ENCODE measurements around the gene PLPPR4. TPM values are rescaled to one million over a fixed set of nuclear protein-coding genes. Genes with fewer than 3 reads are reported as not detected.
"Not testable (repeated sequence)": the region's sequence is repeated elsewhere in the genome, so short reads cannot be mapped to it uniquely, and the experiment has no call there.

Gene PLPPR4
- polyA plus RNA-seq, 6 donors from 2014 or later = not detected

DNA sequence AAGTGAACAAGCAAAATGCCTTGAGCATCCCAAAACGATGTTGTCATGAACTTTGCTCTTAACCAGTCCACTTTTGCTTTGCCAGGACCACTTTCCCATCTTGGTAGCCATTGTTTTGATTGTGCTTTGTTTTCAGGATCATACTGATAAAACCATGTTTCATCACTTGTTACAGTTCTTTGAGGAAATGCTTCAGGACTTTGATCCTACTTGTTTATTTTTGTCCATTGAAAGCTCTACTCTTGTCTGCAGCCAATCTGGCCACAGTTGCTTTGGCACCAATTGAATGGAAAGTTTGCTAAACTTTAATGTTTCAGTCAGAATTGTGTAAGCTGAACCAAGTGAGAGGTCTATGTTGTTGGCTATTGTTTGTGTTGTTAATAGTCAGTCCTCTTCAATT, 12.8 kb downstream of the PLPPR4 start:
- no peak overlapping the region for H3K27ac Mint-ChIP-seq
- H3K27me3 Mint-ChIP-seq = no peaks in the 10 kb centered on the region
- ATAC-seq (ENCODE audit: low read depth in 2 of 2) (no peak), DNase-seq (no peak)
- no peaks in the 10 kb centered on the region for H3K4me1 Mint-ChIP-seq
- no peak overlapping the region for H3K4me3 Mint-ChIP-seq
- H3K9me3 Mint-ChIP-seq = peaks cover 0 to 9% (median 3%) of the 10 kb centered on the region in 7 donors
- H3K36me3 Mint-ChIP-seq = no peaks in the 10 kb centered on the region

DNA sequence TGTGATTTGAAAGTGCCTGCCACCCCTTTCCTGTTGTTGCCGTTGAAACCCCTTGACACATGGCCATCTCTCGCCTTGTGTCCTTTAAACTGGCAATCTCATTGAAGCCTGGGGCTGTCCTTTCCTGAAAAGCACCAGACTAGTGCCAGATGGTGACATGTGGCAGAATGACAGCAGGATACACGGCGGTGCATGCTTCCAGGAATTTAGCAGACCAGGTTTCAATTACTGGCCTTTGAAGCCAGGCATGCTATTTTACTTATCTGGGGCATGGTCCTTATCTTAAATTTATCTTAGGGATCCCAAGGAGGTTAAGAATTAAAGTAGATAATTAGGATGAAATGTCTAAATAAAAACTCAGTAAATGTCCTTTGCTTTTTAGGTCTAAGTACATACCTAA, 15.2 kb downstream of the PLPPR4 start:
- H3K4me3 Mint-ChIP-seq = no peak overlapping the region
- ATAC-seq (ENCODE audit: low read depth in 2 of 2) (no peak), DNase-seq (no peak)
- H3K36me3 Mint-ChIP-seq = no peaks in the 10 kb centered on the region
- peaks cover 0 to 4% (median 0%) of the 10 kb centered on the region in 7 donors for H3K9me3 Mint-ChIP-seq
- H3K27me3 Mint-ChIP-seq = no peaks in the 10 kb centered on the region
- no peaks in the 10 kb centered on the region for H3K4me1 Mint-ChIP-seq
- no peak overlapping the region for H3K27ac Mint-ChIP-seq

DNA sequence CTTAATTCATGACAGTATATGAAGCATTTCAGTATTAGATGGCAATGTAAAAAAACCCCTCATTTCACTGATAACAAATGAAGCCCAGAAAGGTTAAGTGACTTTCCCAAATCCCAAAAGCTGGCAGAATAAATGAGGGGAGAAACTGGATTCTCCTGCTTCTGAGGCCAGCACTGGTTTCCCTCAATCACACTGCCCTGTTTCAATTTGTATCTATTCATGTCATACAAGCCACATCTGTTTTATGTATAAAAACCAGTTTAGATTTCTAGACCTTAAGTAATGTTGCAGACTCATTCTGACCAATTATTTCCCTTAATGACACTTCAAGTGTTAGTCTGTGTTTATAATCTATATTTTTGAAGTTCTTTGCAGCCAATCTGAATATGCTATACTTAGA, 16.8 kb downstream of the PLPPR4 start:
- Mint-ChIP-seq H3K36me3 (no peaks in the 10 kb centered on the region), H3K4me1 (no peaks in the 10 kb centered on the region), H3K9me3 (peaks cover 0 to 4% (median under 1%) of the 10 kb centered on the region in 7 donors), H3K27ac (no peak overlapping the region), H3K4me3 (no peak overlapping the region), H3K27me3 (no peaks in the 10 kb centered on the region)
- ATAC-seq (ENCODE audit: low read depth in 2 of 2) (no peak), DNase-seq (no peak)

DNA sequence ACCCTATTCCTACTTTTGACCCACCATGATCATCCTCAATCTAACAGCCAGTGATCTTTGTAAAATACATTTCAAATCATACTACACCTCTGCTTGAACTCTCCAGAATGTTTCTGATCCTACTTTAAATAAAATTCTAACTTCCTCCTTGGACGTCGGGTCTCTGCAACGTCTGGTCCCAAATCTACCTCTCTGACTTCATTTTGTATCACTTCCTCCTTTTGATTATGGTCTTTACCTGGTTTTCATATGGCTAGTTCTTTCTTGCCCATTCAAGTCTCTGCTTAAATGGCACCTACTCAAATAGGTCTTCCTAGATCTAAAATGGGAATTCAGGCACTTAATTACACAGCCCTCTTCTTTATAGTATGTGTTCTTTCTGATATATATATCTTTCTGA, 18.2 kb downstream of the PLPPR4 start:
- H3K9me3 Mint-ChIP-seq = peaks cover 2 to 12% (median 5%) of the 10 kb centered on the region in 7 donors
- DNase-seq (no peak), ATAC-seq (ENCODE audit: low read depth in 2 of 2) (no peak)
- H3K4me1 Mint-ChIP-seq = no peaks in the 10 kb centered on the region
- no peaks in the 10 kb centered on the region for H3K36me3 Mint-ChIP-seq
- H3K4me3 Mint-ChIP-seq = no peak overlapping the region
- H3K27me3 Mint-ChIP-seq = no peaks in the 10 kb centered on the region
- no peak overlapping the region for H3K27ac Mint-ChIP-seq

DNA sequence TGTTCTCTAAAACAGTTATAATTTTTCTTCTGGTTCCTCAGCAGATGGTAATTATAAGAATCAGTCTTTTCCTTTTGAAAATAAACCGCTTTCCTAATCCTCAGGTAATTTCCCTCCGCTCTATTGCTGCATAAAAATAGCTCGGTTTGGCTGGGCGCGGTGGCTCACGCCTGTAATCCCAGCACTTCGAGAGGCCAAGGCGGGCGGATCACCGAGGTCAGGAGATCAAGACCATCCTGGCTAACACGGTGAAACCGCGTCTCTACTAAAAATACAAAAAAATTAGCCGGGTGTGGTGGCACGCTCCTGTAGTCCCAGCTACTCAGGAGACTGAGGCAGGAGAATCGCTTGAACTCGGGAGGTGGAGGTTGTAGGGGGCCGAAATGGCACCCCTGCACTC, 19.2 kb downstream of the PLPPR4 start:
- DNase-seq; H3K4me3 Mint-ChIP-seq; ATAC-seq (ENCODE audit: low read depth in 2 of 2); H3K27me3 Mint-ChIP-seq; H3K36me3 Mint-ChIP-seq; H3K4me1 Mint-ChIP-seq: not testable (repeated sequence)
- Mint-ChIP-seq H3K27ac (peak overlapping the region in 1 of 6 donors; percentile 72), H3K9me3 (peaks cover 3 to 15% (median 6%) of the 10 kb centered on the region in 7 donors)

DNA sequence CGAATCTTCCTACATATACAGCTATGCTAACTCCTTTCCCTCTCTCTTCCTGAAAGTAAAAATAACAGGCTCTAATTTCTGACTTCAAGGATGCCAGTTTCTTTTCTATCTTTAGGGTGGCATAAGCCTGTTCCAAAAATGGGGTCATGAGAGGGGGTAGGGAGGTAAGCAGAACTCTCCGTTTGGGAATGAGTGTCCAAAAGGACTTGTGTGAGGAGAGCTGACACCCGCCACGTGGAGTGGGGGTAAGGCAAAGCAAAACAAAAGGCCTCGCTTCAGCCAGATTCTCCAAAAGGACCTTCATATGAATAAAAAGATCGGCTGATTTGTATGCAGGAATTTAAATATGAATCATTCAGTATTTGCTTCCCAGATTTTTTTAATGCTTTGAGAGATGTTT, 28.6 kb downstream of the PLPPR4 start:
- Mint-ChIP-seq H3K27ac (no peak overlapping the region), H3K4me1 (no peaks in the 10 kb centered on the region), H3K9me3 (peaks cover 0 to 12% (median 5%) of the 10 kb centered on the region in 7 donors), H3K4me3 (no peak overlapping the region), H3K36me3 (no peaks in the 10 kb centered on the region), H3K27me3 (no peaks in the 10 kb centered on the region)
- ATAC-seq (ENCODE audit: low read depth in 2 of 2) (no peak), DNase-seq (no peak)

DNA sequence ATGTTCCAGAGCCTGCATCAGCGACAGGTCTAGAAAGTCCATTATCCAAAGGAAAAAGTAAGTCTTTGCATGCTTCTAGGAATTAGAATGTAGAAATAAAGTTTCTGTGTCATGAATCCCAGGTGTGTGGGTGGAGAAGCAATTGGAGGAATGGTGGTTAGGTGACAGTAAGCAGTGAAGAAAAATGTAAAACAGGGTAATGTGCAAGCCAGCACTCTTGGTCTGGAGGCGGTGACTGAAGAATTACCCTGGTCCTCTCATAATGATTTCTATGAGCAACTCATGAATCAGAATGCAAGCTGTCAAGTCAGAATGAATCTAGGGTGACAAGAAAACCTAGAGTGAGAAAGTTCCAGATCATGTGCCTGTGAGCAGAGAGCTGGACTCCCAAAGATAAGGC, 33.6 kb downstream of the PLPPR4 start:
- no peaks in the 10 kb centered on the region for H3K4me1 Mint-ChIP-seq
- peaks cover 0 to 6% (median 2%) of the 10 kb centered on the region in 7 donors for H3K9me3 Mint-ChIP-seq
- H3K36me3 Mint-ChIP-seq = no peaks in the 10 kb centered on the region
- DNase-seq (no peak), ATAC-seq (ENCODE audit: low read depth in 2 of 2) (no peak)
- H3K27me3 Mint-ChIP-seq = no peaks in the 10 kb centered on the region
- no peak overlapping the region for H3K27ac Mint-ChIP-seq
- no peak overlapping the region for H3K4me3 Mint-ChIP-seq

DNA sequence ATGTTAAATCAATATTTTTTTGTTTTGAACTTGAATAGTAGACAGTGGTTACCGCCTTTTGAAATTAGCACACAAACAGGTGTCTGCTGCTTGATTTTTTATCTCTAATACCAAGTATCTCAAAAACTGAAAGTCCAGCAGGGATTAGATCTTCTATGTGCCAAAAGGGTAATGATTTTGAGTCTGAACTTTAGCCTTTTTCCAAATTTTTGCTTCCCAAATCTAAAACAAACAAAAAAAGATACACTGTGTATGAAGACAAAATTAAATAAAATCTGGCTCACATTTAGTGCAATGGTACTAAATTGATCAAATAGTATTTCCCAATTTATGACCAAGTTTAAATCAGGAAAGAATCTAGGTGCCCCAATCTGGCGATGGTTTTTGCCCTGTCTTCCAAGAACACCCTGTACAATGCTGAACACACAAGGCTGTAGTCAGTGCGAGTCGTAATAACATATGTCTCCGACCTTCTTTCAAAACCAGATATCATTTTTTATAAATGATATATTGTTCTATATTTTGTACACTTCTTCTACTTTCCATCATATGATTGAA, 40.5 kb downstream of the PLPPR4 start:
- ATAC-seq (ENCODE audit: low read depth in 2 of 2) = no peak
- Mint-ChIP-seq H3K27ac (no peak overlapping the region), H3K9me3 (peaks cover 0 to 9% (median 4%) of the 10 kb centered on the region in 7 donors), H3K36me3 (no peaks in the 10 kb centered on the region), H3K4me3 (no peak overlapping the region), H3K4me1 (no peaks in the 10 kb centered on the region), H3K27me3 (no peaks in the 10 kb centered on the region)
- DNase-seq = no peak

DNA sequence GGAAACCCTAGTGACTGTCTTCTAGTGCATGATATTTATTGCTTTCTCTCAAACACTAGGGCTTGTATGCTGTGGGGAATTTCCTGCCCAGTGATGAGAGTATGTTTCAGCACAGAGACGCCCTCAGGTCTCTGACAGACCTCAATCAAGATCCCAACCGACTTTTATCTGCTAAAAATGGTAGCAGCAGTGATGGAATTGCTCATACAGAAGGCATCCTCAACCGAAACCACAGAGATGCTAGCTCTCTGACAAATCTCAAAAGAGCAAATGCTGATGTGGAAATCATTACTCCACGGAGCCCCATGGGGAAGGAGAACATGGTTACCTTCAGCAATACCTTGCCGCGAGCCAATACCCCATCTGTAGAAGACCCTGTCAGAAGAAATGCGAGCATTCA, 41.3 kb downstream of the PLPPR4 start:
- DNase-seq (no peak), ATAC-seq (ENCODE audit: low read depth in 2 of 2) (no peak)
- Mint-ChIP-seq H3K9me3 (peaks cover 0 to 9% (median 4%) of the 10 kb centered on the region in 7 donors), H3K36me3 (no peaks in the 10 kb centered on the region), H3K4me1 (no peaks in the 10 kb centered on the region), H3K27ac (no peak overlapping the region), H3K4me3 (no peak overlapping the region), H3K27me3 (no peaks in the 10 kb centered on the region)

DNA sequence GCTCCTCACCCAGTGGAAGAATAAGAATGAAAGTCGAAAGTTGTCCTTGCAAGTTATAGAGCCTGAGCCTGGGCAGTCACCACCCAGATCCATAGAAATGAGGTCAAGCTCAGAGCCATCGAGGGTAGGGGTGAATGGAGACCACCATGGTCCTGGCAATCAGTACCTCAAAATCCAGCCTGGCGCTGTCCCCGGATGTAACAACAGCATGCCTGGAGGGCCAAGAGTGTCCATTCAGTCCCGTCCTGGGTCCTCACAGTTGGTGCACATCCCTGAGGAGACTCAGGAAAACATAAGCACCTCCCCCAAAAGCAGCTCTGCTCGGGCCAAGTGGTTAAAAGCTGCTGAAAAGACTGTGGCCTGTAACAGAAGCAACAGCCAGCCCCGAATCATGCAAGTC, 41.8 kb downstream of the PLPPR4 start:
- H3K4me1 Mint-ChIP-seq = no peaks in the 10 kb centered on the region
- no peaks in the 10 kb centered on the region for H3K27me3 Mint-ChIP-seq
- peaks cover 0 to 9% (median 4%) of the 10 kb centered on the region in 7 donors for H3K9me3 Mint-ChIP-seq
- no peak for DNase-seq
- no peak overlapping the region for H3K4me3 Mint-ChIP-seq
- H3K27ac Mint-ChIP-seq = no peak overlapping the region
- no peak for ATAC-seq (ENCODE audit: low read depth in 2 of 2)
- no peaks in the 10 kb centered on the region for H3K36me3 Mint-ChIP-seq

DNA sequence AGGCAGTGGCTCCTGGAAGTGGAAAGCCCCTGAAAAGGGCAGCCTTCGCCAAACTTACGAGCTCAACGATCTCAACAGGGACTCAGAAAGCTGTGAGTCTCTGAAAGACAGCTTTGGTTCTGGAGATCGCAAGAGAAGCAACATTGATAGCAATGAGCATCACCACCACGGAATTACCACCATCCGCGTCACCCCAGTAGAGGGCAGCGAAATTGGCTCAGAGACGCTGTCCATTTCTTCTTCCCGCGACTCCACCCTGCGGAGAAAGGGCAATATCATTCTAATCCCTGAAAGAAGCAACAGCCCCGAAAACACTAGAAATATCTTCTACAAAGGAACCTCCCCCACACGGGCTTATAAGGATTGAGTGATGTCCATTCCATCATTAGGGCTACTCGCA, 42.4 kb downstream of the PLPPR4 start:
- Mint-ChIP-seq H3K27me3 (no peaks in the 10 kb centered on the region), H3K36me3 (no peaks in the 10 kb centered on the region), H3K4me3 (no peak overlapping the region), H3K27ac (no peak overlapping the region), H3K4me1 (no peaks in the 10 kb centered on the region), H3K9me3 (peaks cover 0 to 9% (median 4%) of the 10 kb centered on the region in 7 donors)
- DNase-seq = no peak
- ATAC-seq (ENCODE audit: low read depth in 2 of 2) = no peak

DNA sequence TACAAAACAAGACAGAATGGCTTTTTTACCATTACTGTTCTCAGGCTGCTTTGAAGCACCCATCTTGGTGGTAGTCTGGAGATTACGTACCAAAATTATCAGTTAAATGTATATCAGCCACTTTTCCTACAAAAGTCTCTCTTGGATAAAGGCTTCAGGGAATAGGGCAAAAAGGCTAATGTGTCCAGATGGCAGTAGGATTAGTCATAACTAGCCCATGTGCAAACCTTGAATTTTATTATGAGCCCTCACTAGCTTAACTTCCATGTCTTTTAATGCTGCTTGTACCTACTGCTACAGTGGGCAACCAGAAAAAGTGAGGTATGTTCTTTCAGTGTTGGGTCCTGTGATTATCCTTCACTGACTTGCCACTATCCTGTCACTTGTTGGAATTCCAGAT, 51.0 kb downstream of the PLPPR4 start:
- no peaks in the 10 kb centered on the region for H3K36me3 Mint-ChIP-seq
- DNase-seq = no peak
- H3K4me1 Mint-ChIP-seq = no peaks in the 10 kb centered on the region
- no peak overlapping the region for H3K27ac Mint-ChIP-seq
- no peak for ATAC-seq (ENCODE audit: low read depth in 2 of 2)
- no peaks in the 10 kb centered on the region for H3K27me3 Mint-ChIP-seq
- peaks cover 0 to 9% (median 4%) of the 10 kb centered on the region in 7 donors for H3K9me3 Mint-ChIP-seq
- H3K4me3 Mint-ChIP-seq = no peak overlapping the region

DNA sequence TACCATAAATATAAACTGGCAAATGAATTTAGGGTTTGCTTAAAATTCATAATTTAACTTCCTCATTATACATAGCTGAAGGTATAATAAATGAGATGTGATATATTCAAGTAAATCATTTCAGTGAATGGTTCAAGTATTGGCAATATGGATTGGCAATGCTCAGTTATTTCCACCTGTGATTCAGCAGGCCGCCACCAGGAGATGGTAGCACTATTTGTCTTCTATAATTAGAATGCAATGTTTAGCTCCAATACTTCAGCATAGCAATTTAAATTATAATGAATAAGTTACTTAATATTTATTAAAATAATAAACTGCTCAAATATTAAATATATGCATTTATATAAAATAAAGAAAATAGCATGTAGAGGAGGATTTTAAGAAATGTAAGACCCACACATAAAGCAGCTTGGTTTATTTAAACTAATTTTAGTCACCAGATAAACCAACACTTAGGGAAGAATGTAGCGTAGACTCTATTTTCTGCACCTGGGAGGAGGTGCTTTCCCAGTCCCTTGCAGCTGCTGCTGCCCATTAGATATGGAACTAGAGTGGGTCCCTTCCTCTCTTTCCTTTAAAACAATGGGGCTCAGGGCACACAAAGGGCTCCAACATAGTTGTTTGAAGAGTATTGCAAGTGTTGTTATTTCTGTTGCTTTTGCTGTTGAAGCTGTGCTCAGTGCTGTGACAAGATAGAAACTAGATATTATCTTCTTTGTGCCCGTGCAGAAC, 62.1 kb downstream of the PLPPR4 start:
- Mint-ChIP-seq H3K27me3 (peaks cover 0 to 7% (median 0%) of the 10 kb centered on the region in 3 donors), H3K4me1 (no peaks in the 10 kb centered on the region), H3K9me3 (peaks cover 0 to 1% (median 0%) of the 10 kb centered on the region in 7 donors), H3K4me3 (no peak overlapping the region), H3K36me3 (no peaks in the 10 kb centered on the region), H3K27ac (no peak overlapping the region)
- ATAC-seq (ENCODE audit: low read depth in 2 of 2) (no peak), DNase-seq (no peak)

DNA sequence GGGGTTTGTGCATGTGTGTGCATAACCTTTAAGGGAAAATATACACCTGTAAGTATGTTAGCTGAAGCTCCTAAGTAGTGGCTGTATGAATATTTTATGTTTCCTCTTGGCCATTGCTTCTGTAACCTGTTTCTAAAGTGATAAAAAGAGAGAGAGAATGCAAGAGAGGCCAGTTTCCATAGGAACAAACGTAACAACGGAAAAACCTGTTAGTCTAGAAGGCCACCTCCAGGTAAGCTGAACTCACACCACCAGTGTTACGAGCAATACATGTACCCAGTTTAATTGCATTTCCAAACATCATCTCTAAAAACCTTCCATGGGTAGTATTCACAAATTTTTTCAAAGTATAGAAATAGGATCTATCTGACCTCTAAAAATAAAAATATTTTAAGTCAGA, 63.1 kb downstream of the PLPPR4 start:
- Mint-ChIP-seq H3K27ac (no peak overlapping the region), H3K4me3 (no peak overlapping the region), H3K36me3 (no peaks in the 10 kb centered on the region), H3K9me3 (peaks cover 0 to 7% (median 0%) of the 10 kb centered on the region in 7 donors), H3K27me3 (peaks cover 0 to 7% (median 0%) of the 10 kb centered on the region in 3 donors), H3K4me1 (no peaks in the 10 kb centered on the region)
- no peak for DNase-seq
- no peak for ATAC-seq (ENCODE audit: low read depth in 2 of 2)

All from naive B cell (primary cell).